Aorta (tissue), 5 donors: ENCODE data around the gene TRPC6. TPM values are rescaled to one million over a fixed set of nuclear protein-coding genes. Genes with fewer than 3 reads are reported as not detected.

Source experiments
- ATAC-seq: fragments of 200-7000 bp; cut with Tn5 transposase; one replicate; pipeline ENCODE4 v1.9.1; 2022; ENCODE audit warnings: moderate library complexity; ENCODE audit not compliant: low FRiP score
- DNase-seq, 2 donors: peaks; one replicate each; pipeline ENCODE4 v3.0.0-alpha.2; 2020
- H3K27ac ChIP-seq, 2 donors: one replicate each; pipeline ENCODE4 v1.5.1; 2013; ENCODE audit warnings: low read length in 2 of 2, mild to moderate bottlenecking in 2 of 2, moderate library complexity in 2 of 2, control low read depth in 1 of 2, inconsistent platforms in 1 of 2, low read depth in 1 of 2
- H3K27me3 ChIP-seq, 2 donors: one replicate each; pipeline ENCODE4 v1.6.1; 2013; ENCODE audit warnings: control low read depth in 1 of 2, low read length in 1 of 2, mild to moderate bottlenecking in 1 of 2, moderate library complexity in 1 of 2; ENCODE audit not compliant: insufficient read depth in 2 of 2, control insufficient read depth in 1 of 2
- H3K36me3 ChIP-seq, 2 donors: one replicate each; pipeline ENCODE4 v1.6.1; 2013; ENCODE audit warnings: control low read depth in 1 of 2, low read length in 1 of 2, mild to moderate bottlenecking in 1 of 2; ENCODE audit not compliant: insufficient read depth in 2 of 2, control insufficient read depth in 1 of 2
- H3K4me1 ChIP-seq, 2 donors: one replicate each; pipeline ENCODE4 v1.6.1; 2013; ENCODE audit warnings: low read length in 2 of 2, control low read depth in 1 of 2, mild to moderate bottlenecking in 1 of 2, moderate library complexity in 1 of 2; ENCODE audit not compliant: insufficient read depth in 2 of 2, control insufficient read depth in 1 of 2
- H3K4me3 ChIP-seq, 2 donors: one replicate each; pipeline ENCODE4 v1.5.1; 2013; ENCODE audit warnings: low read length in 2 of 2, control low read depth in 1 of 2, mild to moderate bottlenecking in 1 of 2
- H3K9me3 ChIP-seq: one replicate; pipeline ENCODE4 v1.6.1; 2013; ENCODE audit warnings: mild to moderate bottlenecking, low read length; ENCODE audit not compliant: control insufficient read depth
- WGBS, 2 donors: extraction: QIAGEN DNeasy Blood & Tissue Kit; methylation state at CpG; one replicate each; pipeline ENCODE4 v1.1.7; 2013; 5-methylcytosine and 5-hydroxymethylcytosine counted together
- intact Hi-C, 2 donors: fragments of 100-400 bp; cut with DNase I; formaldehyde crosslinking; loops; one replicate each; pipeline versions ENCODE4 v1.14.2 to v1.15.0; 2022
- polyA plus RNA-seq, 2 donors: library from polyadenylated mRNA; stranded (reverse); fragments of 200-250 nt; gene quantifications; one replicate each; pipeline ENCODE4 v1.2.3, GENCODE V29; 2013
- total RNA-seq, 2 donors: library from RNA; stranded (reverse); fragmentation: NEBNext Ultra II Directional; extraction: Animal tissue kit (Norgen Biotek cat#: 25700); gene quantifications; one replicate each; pipeline ENCODE4 v1.2.1, GENCODE V29; 2021
- donor health status: healthy with polysubstance abuse.
- donor health status: Bipolar disorder and iron deficiency.
- donor health status: DM: no; HTN: no; CAD: no.
- donor health status: DM: no; HTN: no; CAD: no.
- donor health status: DM: yes; HTN: yes; CAD: no.

TRPC6 gene
- total and polyA plus RNA-seq, 4 donors: 0.38 to 5.4 (median 3.5) TPM

DNA sequence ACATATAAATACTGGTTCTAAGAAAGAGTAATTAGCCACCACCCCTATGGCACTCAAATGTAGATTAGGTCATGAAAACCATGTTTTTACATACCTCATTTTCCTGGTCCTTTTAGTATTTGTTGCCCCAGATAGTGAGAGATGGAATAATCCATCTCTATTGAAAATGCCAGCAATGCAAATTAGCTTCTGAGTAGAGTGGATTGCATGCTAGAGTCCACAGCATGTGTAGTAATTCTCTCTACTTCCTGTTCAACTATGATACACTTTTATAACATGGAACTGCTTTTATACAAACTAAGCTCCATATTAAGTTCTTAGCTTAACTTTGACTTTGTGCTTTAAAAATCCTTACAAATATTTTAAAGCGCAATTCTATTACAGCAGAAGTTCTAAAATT is 73.2 kb downstream of the TRPC6 start:
- WGBS, 2 donors: 55 to 75% methylated on average over 1 of the region's 1 CpG
- no peak overlapping the region for H3K4me3 ChIP-seq
- H3K27ac ChIP-seq: no peak overlapping the region
- ATAC-seq (no peak), DNase-seq (no peak)
- H3K27me3 ChIP-seq: no peaks in the 10 kb centered on the region
- no peaks in the 10 kb centered on the region for H3K36me3 ChIP-seq
- no peaks in the 10 kb centered on the region for H3K9me3 ChIP-seq
- intact Hi-C loops: no loop called here
- no peaks in the 10 kb centered on the region for H3K4me1 ChIP-seq

- WGBS, 2 donors: 45 to 84% methylated on average over 1 of the region's 1 CpG
- intact Hi-C loops: no loop called here
- no peak overlapping the region for H3K27ac ChIP-seq
- H3K27me3 ChIP-seq: no peaks in the 10 kb centered on the region
- H3K4me3 ChIP-seq: no peak overlapping the region
- no peak for DNase-seq
- no peaks in the 10 kb centered on the region for H3K36me3 ChIP-seq
- H3K4me1 ChIP-seq: no peaks in the 10 kb centered on the region
- H3K9me3 ChIP-seq: no peaks in the 10 kb centered on the region
- ATAC-seq: no peak
Measured at GRCh38 chr11:101509922-101510321, 73.9 kb downstream of the TRPC6 start.

- H3K36me3 ChIP-seq: no peaks in the 10 kb centered on the region
- no peaks in the 10 kb centered on the region for H3K9me3 ChIP-seq
- no peaks in the 10 kb centered on the region for H3K4me1 ChIP-seq
- H3K27ac ChIP-seq: no peak overlapping the region
- ATAC-seq: no peak
- intact Hi-C loops: no loop called here
- no peak overlapping the region for H3K4me3 ChIP-seq
- H3K27me3 ChIP-seq: no peaks in the 10 kb centered on the region
- 23 to 24% methylated on average over 2 of the region's 2 CpGs for WGBS, 2 donors
- DNase-seq: no peak
Measured at GRCh38 chr11:101508370-101508769, 75.4 kb downstream of the TRPC6 start.

- Histone ChIP-seq H3K9me3 (no peaks in the 10 kb centered on the region), H3K36me3 (no peaks in the 10 kb centered on the region), H3K4me3 (no peak overlapping the region), H3K27ac (no peak overlapping the region), H3K4me1 (no peaks in the 10 kb centered on the region), H3K27me3 (no peaks in the 10 kb centered on the region)
- intact Hi-C loops: no loop called here
- no peak for ATAC-seq
- no peak for DNase-seq
- WGBS, 2 donors: 96 to 100% methylated on average over 1 of the region's 1 CpG
Measured at GRCh38 chr11:101498891-101499290, 84.9 kb downstream of the TRPC6 start.

- Histone ChIP-seq H3K4me1 (no peaks in the 10 kb centered on the region), H3K9me3 (no peaks in the 10 kb centered on the region), H3K27ac (no peak overlapping the region), H3K4me3 (no peak overlapping the region), H3K36me3 (no peaks in the 10 kb centered on the region), H3K27me3 (no peaks in the 10 kb centered on the region)
- ATAC-seq: no peak
- intact Hi-C loops: no loop called here
- 2 to 21% methylated on average over 5 of the region's 5 CpGs for WGBS, 2 donors
- peak in 1 of 2 donors; percentile 42 for DNase-seq
Measured at GRCh38 chr11:101497291-101497690, 86.5 kb downstream of the TRPC6 start.

- H3K36me3 ChIP-seq: no peaks in the 10 kb centered on the region
- H3K4me1 ChIP-seq: no peaks in the 10 kb centered on the region
- H3K4me3 ChIP-seq: no peak overlapping the region
- DNase-seq: no peak
- no peaks in the 10 kb centered on the region for H3K27me3 ChIP-seq
- 49 to 72% methylated on average over 2 of the region's 2 CpGs for WGBS, 2 donors
- no peaks in the 10 kb centered on the region for H3K9me3 ChIP-seq
- H3K27ac ChIP-seq: no peak overlapping the region
- intact Hi-C loops: no loop called here
- no peak for ATAC-seq
Measured at GRCh38 chr11:101487775-101488174, 96.0 kb downstream of the TRPC6 start.

- Histone ChIP-seq H3K27me3 (no peaks in the 10 kb centered on the region), H3K9me3 (no peaks in the 10 kb centered on the region), H3K4me1 (no peaks in the 10 kb centered on the region), H3K36me3 (no peaks in the 10 kb centered on the region), H3K4me3 (no peak overlapping the region), H3K27ac (no peak overlapping the region)
- ATAC-seq (no peak), DNase-seq (no peak)
- intact Hi-C loops: no loop called here
- 62 to 96% methylated on average over 4 of the region's 4 CpGs for WGBS, 2 donors
Measured at GRCh38 chr11:101482556-101483124, 101.2 kb downstream of the TRPC6 start.

DNA sequence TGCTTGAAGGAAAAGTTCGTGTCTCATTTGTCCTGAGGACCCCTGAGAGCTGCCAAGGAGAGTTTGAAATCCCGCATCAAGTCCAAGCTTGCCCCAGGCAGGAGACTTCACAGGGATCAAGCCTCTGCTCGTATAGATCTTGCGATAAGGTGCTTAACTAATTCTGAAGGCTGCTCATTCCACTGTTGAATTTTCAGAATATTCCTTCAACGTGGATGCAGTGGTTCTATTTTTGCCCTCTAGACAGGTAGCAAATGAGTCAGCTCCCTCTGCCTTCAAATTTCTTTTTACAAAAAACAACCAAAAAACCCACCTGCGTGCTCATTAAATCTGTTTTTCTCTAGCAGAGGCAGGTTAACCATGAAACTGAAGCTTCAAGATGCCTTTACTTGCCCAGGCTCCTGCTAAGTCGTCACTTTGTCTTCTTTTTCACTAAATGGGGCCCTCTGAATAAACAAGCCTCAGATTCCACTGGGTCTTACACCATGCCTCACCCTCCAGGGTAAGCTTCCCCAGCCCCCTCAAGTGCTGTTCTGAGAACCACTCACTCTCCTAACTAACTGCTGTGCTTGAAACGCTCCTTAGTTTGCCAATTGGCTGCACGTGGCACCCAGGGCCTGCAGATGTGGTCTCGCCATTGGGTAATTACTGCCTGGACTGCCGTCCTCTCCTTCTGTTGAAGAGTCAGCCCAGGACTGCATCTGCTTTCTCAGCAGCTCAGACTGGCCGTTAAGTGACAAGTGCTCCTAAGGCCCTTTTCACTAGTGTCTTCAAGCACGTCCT is 105.0 kb downstream of the TRPC6 start:
- whole genome bisulfite sequencing, 2 donors: 64 to 69% methylated on average over 13 of the region's 13 CpGs
- intact Hi-C loops: no loop called here
- no peaks in the 10 kb centered on the region for H3K9me3 ChIP-seq
- no peak overlapping the region for H3K27ac ChIP-seq
- no peaks in the 10 kb centered on the region for H3K36me3 ChIP-seq
- no peaks in the 10 kb centered on the region for H3K4me1 ChIP-seq
- H3K27me3 ChIP-seq: no peaks in the 10 kb centered on the region
- no peak for DNase-seq
- H3K4me3 ChIP-seq: no peak overlapping the region
- no peak for ATAC-seq

GRCh38 chr11:101477926-101478325 is 105.9 kb downstream of the TRPC6 start:
- intact Hi-C loops: no loop called here
- Histone ChIP-seq H3K4me3 (no peak overlapping the region), H3K4me1 (no peaks in the 10 kb centered on the region), H3K9me3 (no peaks in the 10 kb centered on the region), H3K27ac (no peak overlapping the region), H3K27me3 (no peaks in the 10 kb centered on the region), H3K36me3 (no peaks in the 10 kb centered on the region)
- ATAC-seq (no peak), DNase-seq (no peak)
- 88 to 90% methylated on average over 3 of the region's 3 CpGs for WGBS, 2 donors
